Fibroblast of lung (primary cell): Measurements from ENCODE around the gene ATP6V0E1.

Source experiments
- EZH2 ChIP-seq: IDR thresholded peaks from 2 replicates; pipeline ENCODE4 v1.5.1; 2012; ENCODE audit warnings: low read length, control low read depth, mild to moderate bottlenecking; ENCODE audit errors: missing control alignments
- TF ChIP-seq, protein P1 (sequence below), 2 donors: IDR thresholded peaks in 1 of 2; conservative IDR thresholded peaks in 1 of 2; 1 replicate in 1 of 2; 2 replicates in 1 of 2; pipeline ENCODE4 v1.5.1; 2011 to 2012; ENCODE audit warnings: low read length in 2 of 2, control low read depth in 1 of 2, inconsistent platforms in 1 of 2, low read depth in 1 of 2, mild to moderate bottlenecking in 1 of 2

GRCh38 chr5:172949426-172949825 lies 34.1 kb upstream of the ATP6V0E1 start:
- TF ChIP-seq, protein P1, sequence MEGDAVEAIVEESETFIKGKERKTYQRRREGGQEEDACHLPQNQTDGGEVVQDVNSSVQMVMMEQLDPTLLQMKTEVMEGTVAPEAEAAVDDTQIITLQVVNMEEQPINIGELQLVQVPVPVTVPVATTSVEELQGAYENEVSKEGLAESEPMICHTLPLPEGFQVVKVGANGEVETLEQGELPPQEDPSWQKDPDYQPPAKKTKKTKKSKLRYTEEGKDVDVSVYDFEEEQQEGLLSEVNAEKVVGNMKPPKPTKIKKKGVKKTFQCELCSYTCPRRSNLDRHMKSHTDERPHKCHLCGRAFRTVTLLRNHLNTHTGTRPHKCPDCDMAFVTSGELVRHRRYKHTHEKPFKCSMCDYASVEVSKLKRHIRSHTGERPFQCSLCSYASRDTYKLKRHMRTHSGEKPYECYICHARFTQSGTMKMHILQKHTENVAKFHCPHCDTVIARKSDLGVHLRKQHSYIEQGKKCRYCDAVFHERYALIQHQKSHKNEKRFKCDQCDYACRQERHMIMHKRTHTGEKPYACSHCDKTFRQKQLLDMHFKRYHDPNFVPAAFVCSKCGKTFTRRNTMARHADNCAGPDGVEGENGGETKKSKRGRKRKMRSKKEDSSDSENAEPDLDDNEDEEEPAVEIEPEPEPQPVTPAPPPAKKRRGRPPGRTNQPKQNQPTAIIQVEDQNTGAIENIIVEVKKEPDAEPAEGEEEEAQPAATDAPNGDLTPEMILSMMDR (conservative IDR thresholded peaks at IDR 0.05 in 1 of 2, IDR thresholded peaks at IDR 0.05 in 1 of 2; ENCODE audit: low read depth in 1 of 2, low read length in 2 of 2): no peak
- TF ChIP-seq EZH2: no peak
